Ishikawa (cell line): ENCODE measurements around the gene E4F1.

Experiments
- EP300 ChIP-seq: IDR thresholded peaks from 2 replicates; pipeline ENCODE4 v1.6.1; 2012; ENCODE audit warnings: borderline replicate concordance
- FOXM1 ChIP-seq: IDR thresholded peaks from 2 replicates; pipeline ENCODE4 v1.6.1; 2012; ENCODE audit warnings: low read depth, borderline replicate concordance
- NFIC ChIP-seq: IDR thresholded peaks from 2 replicates; pipeline ENCODE4 v1.6.1; 2012
- TCF12 ChIP-seq: IDR thresholded peaks from 2 replicates; pipeline ENCODE4 v1.6.1; 2012; ENCODE audit warnings: low read depth
- YY1 ChIP-seq: IDR thresholded peaks from 2 replicates; pipeline ENCODE4 v1.6.1; 2012; ENCODE audit warnings: low read depth
- ZBTB7A ChIP-seq: IDR thresholded peaks from 2 replicates; pipeline ENCODE4 v1.6.1; 2012; ENCODE audit warnings: low read depth
- TF ChIP-seq, protein P1 (sequence below): IDR thresholded peaks from 2 replicates; pipeline ENCODE4 v1.6.1; 2012; ENCODE audit warnings: low read depth, mild to moderate bottlenecking

DNA sequence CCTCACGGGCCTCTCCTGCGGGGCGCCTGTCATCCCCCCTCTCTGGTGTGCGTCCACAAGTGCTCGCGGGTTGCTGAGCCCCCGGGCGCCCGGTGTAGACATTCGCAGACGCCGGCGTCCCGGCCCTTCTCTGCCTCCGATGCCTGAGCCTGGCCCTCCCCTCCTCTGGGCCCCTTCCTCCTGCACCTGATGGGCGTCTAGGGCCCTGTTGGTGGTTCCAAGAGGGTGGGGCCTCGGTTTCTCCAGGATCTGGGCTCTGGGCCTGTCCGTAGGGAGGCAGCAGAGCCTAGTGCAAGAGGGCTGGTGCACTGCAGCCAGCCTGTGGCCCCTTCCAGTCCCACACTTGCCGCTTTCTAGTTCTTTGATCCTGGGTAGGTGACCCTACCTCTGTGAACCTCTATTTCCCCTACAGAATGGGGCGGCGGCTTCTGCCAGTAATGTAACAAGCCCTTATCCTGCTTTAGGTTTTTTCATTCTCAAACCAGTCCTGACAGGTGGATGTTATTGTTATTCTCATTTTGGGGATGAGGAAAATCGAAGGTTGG is 623 bp downstream of the E4F1 start:
- no peak for TF ChIP-seq NFIC
- TF ChIP-seq, protein P1, sequence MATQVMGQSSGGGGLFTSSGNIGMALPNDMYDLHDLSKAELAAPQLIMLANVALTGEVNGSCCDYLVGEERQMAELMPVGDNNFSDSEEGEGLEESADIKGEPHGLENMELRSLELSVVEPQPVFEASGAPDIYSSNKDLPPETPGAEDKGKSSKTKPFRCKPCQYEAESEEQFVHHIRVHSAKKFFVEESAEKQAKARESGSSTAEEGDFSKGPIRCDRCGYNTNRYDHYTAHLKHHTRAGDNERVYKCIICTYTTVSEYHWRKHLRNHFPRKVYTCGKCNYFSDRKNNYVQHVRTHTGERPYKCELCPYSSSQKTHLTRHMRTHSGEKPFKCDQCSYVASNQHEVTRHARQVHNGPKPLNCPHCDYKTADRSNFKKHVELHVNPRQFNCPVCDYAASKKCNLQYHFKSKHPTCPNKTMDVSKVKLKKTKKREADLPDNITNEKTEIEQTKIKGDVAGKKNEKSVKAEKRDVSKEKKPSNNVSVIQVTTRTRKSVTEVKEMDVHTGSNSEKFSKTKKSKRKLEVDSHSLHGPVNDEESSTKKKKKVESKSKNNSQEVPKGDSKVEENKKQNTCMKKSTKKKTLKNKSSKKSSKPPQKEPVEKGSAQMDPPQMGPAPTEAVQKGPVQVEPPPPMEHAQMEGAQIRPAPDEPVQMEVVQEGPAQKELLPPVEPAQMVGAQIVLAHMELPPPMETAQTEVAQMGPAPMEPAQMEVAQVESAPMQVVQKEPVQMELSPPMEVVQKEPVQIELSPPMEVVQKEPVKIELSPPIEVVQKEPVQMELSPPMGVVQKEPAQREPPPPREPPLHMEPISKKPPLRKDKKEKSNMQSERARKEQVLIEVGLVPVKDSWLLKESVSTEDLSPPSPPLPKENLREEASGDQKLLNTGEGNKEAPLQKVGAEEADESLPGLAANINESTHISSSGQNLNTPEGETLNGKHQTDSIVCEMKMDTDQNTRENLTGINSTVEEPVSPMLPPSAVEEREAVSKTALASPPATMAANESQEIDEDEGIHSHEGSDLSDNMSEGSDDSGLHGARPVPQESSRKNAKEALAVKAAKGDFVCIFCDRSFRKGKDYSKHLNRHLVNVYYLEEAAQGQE, result no peak
- peak; percentile 25; the same call in 1 of the 2 replicates for TF ChIP-seq ZBTB7A
- no peak for TF ChIP-seq TCF12
- TF ChIP-seq YY1, result no peak
- TF ChIP-seq FOXM1, result no peak
- TF ChIP-seq EP300, result no peak
